Middle frontal gyrus (tissue), 1 donor: ENCODE results near the gene RAP1GAP2.

Experiments
- DNase-seq: peaks from one replicate; pipeline ENCODE4 v3.0.0-alpha.2; 2015; ENCODE audit warnings: low spot score; ENCODE audit errors: extremely low spot score

RAP1GAP2 gene

GRCh38 chr17:2945299-2945698 lies 149.1 kb downstream of the RAP1GAP2 start:
- no peak for DNase-seq

DNA sequence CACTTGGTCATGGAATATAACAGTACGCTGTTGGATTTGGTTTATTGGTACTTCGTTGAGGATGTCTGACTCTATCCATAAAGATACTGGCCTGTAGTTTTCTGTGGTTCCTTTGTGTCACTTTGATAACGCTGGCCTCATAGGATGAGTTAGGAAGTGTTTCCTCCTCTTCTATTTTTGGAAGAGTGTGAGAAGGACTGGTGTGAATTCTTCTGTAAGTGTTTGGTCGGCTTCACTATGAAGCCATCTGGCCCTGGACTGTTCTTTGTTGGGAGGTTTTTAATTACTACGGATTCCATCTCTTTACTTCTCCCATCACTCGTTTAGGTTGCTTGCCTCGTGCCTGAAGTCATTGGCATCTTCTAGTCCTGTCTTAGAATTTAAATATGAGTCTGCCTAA lies 149.9 kb downstream of the RAP1GAP2 start:
- DNase-seq, result no peak

- no peak for DNase-seq
These were observed 151.3 kb downstream of the RAP1GAP2 start for GRCh38 chr17:2947588-2947950.

- DNase-seq, result no peak
These were observed 151.8 kb downstream of the RAP1GAP2 start for GRCh38 chr17:2947996-2948550.

DNA sequence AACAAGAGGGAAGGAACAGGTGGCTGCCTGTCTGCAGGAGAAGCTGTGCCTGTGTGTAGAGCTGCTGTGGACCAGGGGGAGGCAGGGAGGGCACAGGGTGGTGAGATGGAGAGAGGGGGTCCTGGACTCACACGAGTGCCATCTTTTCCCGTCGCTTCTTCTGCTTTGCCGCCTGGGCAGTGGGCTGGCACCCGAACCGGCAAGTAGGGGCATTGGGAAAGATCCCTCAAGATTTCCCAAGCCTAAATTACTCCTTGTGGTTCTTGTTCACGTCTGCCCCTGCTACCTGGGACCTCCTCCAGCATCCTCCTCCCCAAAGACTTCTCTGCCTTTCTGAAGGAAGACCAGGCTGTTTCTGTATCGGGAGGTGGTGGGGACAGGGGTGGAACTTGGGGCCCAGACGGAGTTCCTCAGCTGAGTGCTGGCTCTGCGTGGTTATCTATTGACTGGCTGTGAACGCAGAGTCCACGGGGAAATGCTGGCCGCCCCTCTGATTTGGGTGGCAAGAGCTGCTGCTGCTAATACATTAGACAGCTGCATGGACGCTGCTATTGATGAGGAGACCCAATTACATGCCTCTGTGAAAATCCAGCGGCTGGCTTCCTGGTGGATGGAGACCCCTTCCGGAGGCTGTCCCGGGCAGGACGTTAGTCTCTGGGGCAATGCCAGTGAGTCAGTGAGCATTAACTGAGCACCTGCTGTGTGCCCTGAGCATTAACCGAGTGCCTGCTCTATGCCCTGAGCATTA lies 152.7 kb downstream of the RAP1GAP2 start:
- no peak for DNase-seq

- no peak for DNase-seq
These were observed 153.3 kb downstream of the RAP1GAP2 start for GRCh38 chr17:2949469-2950044.

DNA sequence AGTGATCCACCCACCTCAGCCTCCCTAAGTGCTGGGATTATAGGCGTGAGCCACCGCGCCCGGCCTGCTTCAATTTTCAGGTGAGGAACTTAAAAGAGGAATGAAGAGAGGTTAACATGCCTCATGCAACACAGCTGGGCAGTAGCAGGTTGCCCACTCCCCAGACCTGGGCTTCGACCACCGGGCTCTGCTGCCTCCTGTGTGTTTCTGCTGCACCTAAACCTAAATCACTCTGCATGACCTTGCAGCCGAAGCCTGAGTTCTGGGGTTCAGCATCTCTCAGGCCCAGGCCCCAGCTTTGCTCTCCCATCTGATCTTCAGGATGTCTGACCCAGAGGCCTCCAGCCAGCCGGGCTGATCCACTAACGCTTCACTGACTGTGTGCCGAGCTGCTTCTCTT lies 154.6 kb downstream of the RAP1GAP2 start:
- no peak for DNase-seq

- no peak for DNase-seq
These were observed 156.1 kb downstream of the RAP1GAP2 start for GRCh38 chr17:2952174-2952845.

- no peak for DNase-seq
These were observed 158.7 kb downstream of the RAP1GAP2 start for GRCh38 chr17:2954898-2955445.

GRCh38 chr17:2955931-2956582 lies 159.8 kb downstream of the RAP1GAP2 start:
- no peak for DNase-seq

DNA sequence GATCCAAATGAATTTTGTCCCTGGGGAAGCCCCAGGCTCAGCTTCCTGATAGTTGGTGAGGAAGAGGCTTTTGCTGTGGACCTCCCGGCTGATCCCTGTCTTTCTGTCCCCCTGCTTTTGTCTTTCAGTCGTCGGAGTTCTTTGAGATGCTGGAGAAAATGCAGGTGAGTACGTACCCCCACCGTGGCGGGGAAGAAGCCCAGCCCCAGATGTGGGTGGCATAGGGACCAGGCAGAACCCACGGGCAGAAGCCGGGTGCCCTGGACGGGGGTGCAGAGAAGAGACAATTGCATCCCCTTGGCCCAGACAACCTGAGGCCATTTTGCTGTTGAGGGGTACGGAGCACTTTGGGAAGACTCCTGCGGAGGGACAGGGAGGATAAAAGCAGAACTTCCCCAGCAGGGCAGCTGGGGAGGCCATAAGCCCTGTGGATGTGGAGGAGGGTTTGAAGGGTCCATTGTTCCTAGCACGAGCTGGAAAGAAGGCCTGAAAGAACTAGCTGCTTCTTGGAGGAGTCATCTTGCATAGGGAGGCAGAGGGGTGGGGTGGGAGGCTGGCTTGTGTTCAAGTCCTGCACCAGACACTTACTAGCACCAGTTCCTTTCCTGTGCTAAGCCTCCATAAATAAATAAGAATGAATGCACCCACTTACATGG lies 161.5 kb downstream of the RAP1GAP2 start:
- DNase-seq, result no peak

DNA sequence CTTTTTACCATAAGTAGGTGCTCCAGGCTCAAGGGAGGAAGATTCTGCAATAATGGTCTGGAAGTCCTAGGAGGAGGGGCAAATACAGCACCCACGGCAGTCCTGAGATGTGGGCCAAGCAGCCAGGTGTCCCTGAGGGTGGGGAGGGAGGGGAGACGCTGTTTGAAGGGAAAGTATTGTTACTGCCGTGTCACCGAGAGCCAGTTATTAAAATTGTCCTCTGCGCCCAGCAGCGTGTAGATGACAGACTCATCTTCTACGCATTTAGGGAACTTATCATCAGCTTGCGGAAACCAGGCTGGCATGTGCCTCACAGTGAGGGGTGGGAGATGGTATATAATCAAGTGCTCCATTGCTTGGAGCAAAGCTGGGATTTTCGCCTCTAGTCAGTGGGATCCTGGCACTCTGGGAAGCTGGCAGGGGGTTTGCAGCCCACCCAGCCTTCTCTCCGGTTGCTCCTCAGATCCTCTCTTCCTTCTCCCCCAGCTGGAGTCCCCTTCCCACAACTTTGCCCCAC lies 162.5 kb downstream of the RAP1GAP2 start:
- no peak for DNase-seq

DNA sequence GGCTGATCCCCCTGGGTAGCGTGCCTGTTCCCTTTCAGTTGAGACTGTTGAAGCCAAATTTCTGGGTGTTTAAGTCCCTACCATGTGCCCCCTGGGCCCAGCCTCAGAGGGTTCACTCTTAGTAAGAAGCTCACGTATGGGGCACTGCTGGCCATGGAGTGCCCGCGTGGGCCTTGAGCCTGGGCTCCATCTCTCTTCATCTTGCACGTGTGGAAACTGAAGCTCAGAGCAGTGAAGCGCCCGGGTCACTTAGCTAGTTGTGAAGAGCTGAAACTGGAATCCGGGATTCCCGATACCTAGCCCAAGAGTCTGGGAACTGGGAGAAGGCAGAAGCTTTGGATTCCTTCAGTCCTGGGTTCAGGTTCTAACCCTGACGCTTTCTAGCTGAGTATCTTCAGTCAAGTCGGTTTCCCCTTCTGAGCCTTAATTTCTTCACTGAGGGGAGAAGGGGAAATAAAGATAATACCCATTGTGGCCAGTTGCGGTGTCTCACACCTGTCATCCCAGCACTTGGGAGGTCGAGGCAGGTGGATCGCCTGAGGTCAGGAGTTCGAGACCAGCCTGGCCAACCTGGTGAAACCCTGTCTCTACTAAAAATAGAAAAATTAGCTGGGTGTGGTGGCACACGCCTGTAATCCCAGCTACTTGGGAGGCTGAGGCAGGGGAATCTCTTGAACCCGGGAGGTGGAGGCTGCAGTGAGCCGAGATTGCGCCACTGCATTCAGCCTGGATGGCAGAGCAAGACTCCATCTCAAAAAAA lies 163.3 kb downstream of the RAP1GAP2 start:
- DNase-seq, result no peak

GRCh38 chr17:2961446-2961845 lies 165.2 kb downstream of the RAP1GAP2 start:
- no peak for DNase-seq

DNA sequence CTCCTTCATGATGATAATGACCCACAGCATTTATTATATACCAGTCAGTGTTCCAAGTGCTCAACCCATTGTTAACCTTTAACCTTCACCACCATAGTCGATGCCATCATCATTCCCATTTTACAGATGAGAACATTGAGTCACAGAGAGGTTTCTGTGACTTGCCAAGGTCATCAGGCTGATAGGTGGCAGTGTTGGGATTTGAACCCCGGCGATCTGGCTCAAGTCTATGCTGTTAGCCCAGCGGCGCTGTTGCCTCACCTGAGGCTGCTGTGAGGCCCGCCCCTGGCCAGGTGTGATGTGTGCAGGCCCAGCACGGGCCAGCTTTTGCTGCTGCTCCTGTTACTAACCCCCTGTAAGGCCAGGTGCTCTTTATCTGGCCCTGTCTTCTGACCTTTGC lies 166.0 kb downstream of the RAP1GAP2 start:
- DNase-seq, result no peak

DNA sequence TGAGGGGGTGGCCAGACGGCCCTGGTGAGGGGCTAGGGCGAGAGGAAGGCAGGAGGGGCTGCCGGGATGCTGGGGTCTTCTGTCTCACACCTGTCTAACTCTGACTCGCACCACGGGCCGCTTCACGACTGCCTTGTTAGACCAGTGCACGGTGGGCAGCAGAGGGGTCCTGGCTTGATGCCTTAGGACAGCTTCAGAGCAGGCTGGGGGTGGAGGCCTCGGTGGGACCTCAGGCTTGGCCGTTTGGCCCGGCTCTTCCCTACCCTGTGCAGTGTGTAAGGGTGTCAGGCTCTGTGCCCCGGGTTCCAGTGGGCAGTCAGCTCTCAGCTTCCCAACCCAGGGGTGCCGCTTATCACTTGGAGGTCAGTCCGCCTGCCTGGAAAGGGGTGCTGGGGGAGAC lies 166.5 kb downstream of the RAP1GAP2 start:
- DNase-seq, result no peak

- DNase-seq, result no peak
These were observed 167.2 kb downstream of the RAP1GAP2 start for GRCh38 chr17:2963332-2964027.

- DNase-seq, result no peak
These were observed 167.8 kb downstream of the RAP1GAP2 start for GRCh38 chr17:2964028-2964356.

GRCh38 chr17:2964370-2964769 lies 168.1 kb downstream of the RAP1GAP2 start:
- no peak for DNase-seq

DNA sequence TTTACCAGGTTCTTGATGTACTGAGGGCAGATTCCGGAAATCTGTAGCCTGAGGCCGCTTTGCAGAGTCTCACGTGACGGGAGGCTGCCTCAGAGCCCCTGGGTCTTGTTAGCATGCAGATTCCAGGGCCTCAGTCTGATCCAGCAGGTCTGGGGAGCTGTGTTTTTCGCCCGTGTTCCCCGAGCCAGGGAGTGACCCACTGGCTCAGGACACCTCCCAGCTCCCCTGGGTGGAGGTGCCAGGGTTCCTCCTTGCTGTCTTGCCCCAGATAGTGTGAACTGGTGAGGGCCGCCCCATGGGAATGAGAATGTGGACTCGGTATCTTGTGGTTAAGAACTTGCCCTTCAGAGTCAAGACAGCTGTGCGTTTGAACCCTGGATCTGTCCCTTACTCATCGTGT lies 168.6 kb downstream of the RAP1GAP2 start:
- no peak for DNase-seq
